GM12865 (cell line): ENCODE data around the gene DSCAM.

Experiments used
- DNase-seq: peaks from one replicate; pipeline ENCODE4 v3.0.0; 2010; ENCODE audit warnings: low read depth
- H3K4me3 ChIP-seq: 2 replicates; pipeline ENCODE4 v1.5.1; 2011; ENCODE audit warnings: mild to moderate bottlenecking, low read depth, low read length, control low read depth
- CTCF ChIP-seq: IDR thresholded peaks from 2 replicates; pipeline ENCODE4 v1.5.1; 2011; ENCODE audit warnings: low read length, control low read depth, low read depth, inconsistent platforms; ENCODE audit not compliant: insufficient read depth; ENCODE audit errors: missing control alignments

The DSCAM gene

GRCh38 chr21:40169971-40170370 is 677.0 kb downstream of the DSCAM start:
- no peak for TF ChIP-seq CTCF
- H3K4me3 ChIP-seq, result no peak overlapping the region
- DNase-seq, result no peak

GRCh38 chr21:40166291-40166843 is 680.6 kb downstream of the DSCAM start:
- TF ChIP-seq CTCF, result no peak
- no peak overlapping the region for H3K4me3 ChIP-seq
- DNase-seq, result no peak

GRCh38 chr21:40165773-40166070 is 681.2 kb downstream of the DSCAM start:
- DNase-seq, result no peak
- no peak for TF ChIP-seq CTCF

GRCh38 chr21:40164905-40165772 is 681.8 kb downstream of the DSCAM start:
- no peak for DNase-seq
- no peak overlapping the region for H3K4me3 ChIP-seq
- TF ChIP-seq CTCF, result no peak

More at GRCh38 chr21:40165773-40166070, 681.2 kb downstream of the DSCAM start:
- no peak overlapping the region for H3K4me3 ChIP-seq

GRCh38 chr21:40162075-40162474 is 684.9 kb downstream of the DSCAM start:
- no peak overlapping the region for H3K4me3 ChIP-seq
- no peak for DNase-seq
- TF ChIP-seq CTCF, result no peak

GRCh38 chr21:40160911-40161310 is 686.0 kb downstream of the DSCAM start:
- no peak for DNase-seq
- TF ChIP-seq CTCF, result no peak
- H3K4me3 ChIP-seq, result no peak overlapping the region
